Gastroesophageal sphincter (tissue), 3 donors: ENCODE results near the gene CP.

Experiments used
- POLR2A ChIP-seq, 2 donors: fragments of 450-650 bp; IDR thresholded peaks; one replicate each; pipeline ENCODE4 v1.6.1; 2017; ENCODE audit warnings: antibody characterized with exemption in 2 of 2, mild to moderate bottlenecking in 2 of 2, moderate library complexity in 1 of 2
- POLR2AphosphoS5 ChIP-seq: sonication (generic); formaldehyde crosslinking; IDR thresholded peaks from one replicate; pipeline ENCODE4 v1.6.1; 2017; ENCODE audit warnings: antibody characterized with exemption
- TF ChIP-seq, protein P1 (sequence below), 4 experiments: fragments of 200-600 bp in 2 of 4; fragments of 450-650 bp in 2 of 4; sonication (generic) in 1 of 4; IDR thresholded peaks; one replicate each; pipeline ENCODE4 v1.5.1; 2017 to 2019; ENCODE audit warnings: antibody characterized with exemption in 4 of 4, mild to moderate bottlenecking in 2 of 4, moderate library complexity in 2 of 4

DNA sequence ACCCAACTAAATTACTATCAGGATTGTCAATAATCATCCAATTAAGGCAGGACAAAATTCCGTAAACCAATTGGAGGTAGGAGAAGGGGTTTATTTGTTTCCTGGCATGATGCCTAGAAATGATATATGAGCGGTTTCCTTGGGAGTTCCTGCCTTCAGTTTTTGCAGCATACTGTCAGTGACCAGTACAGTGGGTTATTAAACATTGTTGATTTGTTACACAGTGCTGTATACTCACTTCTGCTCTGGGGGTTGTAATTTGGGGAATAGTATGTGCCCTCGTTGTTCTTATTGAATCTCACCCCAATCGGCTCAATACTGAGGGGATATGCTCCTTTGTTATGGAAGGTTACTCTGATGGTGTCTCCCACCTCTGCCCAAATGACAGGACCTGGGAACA, 22.2 kb downstream of the CP start:
- TF ChIP-seq, protein P1, sequence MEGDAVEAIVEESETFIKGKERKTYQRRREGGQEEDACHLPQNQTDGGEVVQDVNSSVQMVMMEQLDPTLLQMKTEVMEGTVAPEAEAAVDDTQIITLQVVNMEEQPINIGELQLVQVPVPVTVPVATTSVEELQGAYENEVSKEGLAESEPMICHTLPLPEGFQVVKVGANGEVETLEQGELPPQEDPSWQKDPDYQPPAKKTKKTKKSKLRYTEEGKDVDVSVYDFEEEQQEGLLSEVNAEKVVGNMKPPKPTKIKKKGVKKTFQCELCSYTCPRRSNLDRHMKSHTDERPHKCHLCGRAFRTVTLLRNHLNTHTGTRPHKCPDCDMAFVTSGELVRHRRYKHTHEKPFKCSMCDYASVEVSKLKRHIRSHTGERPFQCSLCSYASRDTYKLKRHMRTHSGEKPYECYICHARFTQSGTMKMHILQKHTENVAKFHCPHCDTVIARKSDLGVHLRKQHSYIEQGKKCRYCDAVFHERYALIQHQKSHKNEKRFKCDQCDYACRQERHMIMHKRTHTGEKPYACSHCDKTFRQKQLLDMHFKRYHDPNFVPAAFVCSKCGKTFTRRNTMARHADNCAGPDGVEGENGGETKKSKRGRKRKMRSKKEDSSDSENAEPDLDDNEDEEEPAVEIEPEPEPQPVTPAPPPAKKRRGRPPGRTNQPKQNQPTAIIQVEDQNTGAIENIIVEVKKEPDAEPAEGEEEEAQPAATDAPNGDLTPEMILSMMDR (IDR thresholded peaks at IDR 0.05): no peak
- TF ChIP-seq POLR2A (IDR thresholded peaks at IDR 0.05): no peak
- TF ChIP-seq POLR2AphosphoS5: no peak
